ENCODE measurements around the gene ARHGEF19.
"Not testable (repeated sequence)": the region's sequence is repeated elsewhere in the genome, so short reads cannot be mapped to it uniquely, and the experiment has no call there.

DNA sequence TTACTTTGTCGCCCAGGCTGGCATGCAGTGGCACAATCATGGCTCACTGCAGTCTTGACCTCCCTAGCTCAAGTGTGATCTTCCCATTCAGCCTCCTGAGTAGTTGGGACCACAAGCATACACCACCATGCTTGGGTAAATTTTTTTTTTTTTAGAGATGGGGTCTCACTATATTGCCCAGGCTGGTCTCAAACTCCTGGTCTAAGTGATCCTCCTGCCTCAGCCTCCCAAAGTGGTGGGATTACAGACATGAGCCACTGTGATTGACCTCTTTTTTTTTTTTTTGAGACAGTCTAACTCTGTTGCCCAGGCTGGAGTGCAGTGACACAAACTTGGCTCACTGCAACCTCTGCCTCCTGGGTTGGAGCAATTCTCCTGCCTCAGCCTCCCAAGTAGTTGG lies 33.8 kb upstream of the ARHGEF19 start:
- TF ChIP-seq, protein P1, sequence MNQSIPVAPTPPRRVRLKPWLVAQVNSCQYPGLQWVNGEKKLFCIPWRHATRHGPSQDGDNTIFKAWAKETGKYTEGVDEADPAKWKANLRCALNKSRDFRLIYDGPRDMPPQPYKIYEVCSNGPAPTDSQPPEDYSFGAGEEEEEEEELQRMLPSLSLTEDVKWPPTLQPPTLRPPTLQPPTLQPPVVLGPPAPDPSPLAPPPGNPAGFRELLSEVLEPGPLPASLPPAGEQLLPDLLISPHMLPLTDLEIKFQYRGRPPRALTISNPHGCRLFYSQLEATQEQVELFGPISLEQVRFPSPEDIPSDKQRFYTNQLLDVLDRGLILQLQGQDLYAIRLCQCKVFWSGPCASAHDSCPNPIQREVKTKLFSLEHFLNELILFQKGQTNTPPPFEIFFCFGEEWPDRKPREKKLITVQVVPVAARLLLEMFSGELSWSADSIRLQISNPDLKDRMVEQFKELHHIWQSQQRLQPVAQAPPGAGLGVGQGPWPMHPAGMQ (IDR thresholded peaks at IDR 0.05; ENCODE audit: borderline replicate concordance) = not testable (repeated sequence)
- TF ChIP-seq ZNF207 (IDR thresholded peaks at IDR 0.05; ENCODE audit: borderline replicate concordance) = not testable (repeated sequence)
- TF ChIP-seq, protein P2, sequence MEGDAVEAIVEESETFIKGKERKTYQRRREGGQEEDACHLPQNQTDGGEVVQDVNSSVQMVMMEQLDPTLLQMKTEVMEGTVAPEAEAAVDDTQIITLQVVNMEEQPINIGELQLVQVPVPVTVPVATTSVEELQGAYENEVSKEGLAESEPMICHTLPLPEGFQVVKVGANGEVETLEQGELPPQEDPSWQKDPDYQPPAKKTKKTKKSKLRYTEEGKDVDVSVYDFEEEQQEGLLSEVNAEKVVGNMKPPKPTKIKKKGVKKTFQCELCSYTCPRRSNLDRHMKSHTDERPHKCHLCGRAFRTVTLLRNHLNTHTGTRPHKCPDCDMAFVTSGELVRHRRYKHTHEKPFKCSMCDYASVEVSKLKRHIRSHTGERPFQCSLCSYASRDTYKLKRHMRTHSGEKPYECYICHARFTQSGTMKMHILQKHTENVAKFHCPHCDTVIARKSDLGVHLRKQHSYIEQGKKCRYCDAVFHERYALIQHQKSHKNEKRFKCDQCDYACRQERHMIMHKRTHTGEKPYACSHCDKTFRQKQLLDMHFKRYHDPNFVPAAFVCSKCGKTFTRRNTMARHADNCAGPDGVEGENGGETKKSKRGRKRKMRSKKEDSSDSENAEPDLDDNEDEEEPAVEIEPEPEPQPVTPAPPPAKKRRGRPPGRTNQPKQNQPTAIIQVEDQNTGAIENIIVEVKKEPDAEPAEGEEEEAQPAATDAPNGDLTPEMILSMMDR (IDR thresholded peaks at IDR 0.05 in 2 of 3, conservative IDR thresholded peaks at IDR 0.05 in 1 of 3; ENCODE audit: control insufficient read depth in 2 of 3, extremely low read depth in 1 of 3, insufficient read depth in 1 of 3, low read depth in 3 of 3, low read length in 3 of 3) = not testable (repeated sequence)
- TF ChIP-seq, protein P3, sequence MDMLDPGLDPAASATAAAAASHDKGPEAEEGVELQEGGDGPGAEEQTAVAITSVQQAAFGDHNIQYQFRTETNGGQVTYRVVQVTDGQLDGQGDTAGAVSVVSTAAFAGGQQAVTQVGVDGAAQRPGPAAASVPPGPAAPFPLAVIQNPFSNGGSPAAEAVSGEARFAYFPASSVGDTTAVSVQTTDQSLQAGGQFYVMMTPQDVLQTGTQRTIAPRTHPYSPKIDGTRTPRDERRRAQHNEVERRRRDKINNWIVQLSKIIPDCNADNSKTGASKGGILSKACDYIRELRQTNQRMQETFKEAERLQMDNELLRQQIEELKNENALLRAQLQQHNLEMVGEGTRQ (IDR thresholded peaks at IDR 0.05; ENCODE audit: borderline replicate concordance, low read depth, low read length) = not testable (repeated sequence)

All from GM12878 (cell line).